HG03439 (cell line): Measurements from ENCODE around the gene SLC35F1.
"Not testable (repeated sequence)": the region's sequence is repeated elsewhere in the genome, so short reads cannot be mapped to it uniquely, and the experiment has no call there.

ENCODE experiments used
- ATAC-seq: cut with Tn5 transposase; IDR thresholded peaks from one replicate; pipeline ENCODE4 v1.9.1; 2021; ENCODE audit warnings: mild to moderate bottlenecking, moderate library complexity; ENCODE audit not compliant: unreplicated experiment

Gene SLC35F1

GRCh38 chr6:117989086-117989485 is 82.0 kb downstream of the SLC35F1 start:
- ATAC-seq = no peak

- ATAC-seq = no peak
Measured at GRCh38 chr6:117990151-117990550, 83.1 kb downstream of the SLC35F1 start.

GRCh38 chr6:117992856-117993255 is 85.8 kb downstream of the SLC35F1 start:
- ATAC-seq = no peak

GRCh38 chr6:118012944-118013343 is 105.9 kb downstream of the SLC35F1 start:
- no peak for ATAC-seq

- no peak for ATAC-seq
Measured at GRCh38 chr6:118016532-118016931, 109.5 kb downstream of the SLC35F1 start.

GRCh38 chr6:118017301-118017848 is 110.3 kb downstream of the SLC35F1 start:
- no peak for ATAC-seq

GRCh38 chr6:118023771-118024170 is 116.7 kb downstream of the SLC35F1 start:
- no peak for ATAC-seq

- no peak for ATAC-seq
Measured at GRCh38 chr6:118029967-118030366, 122.9 kb downstream of the SLC35F1 start.

- ATAC-seq = not testable (repeated sequence)
Measured at GRCh38 chr6:118037479-118037878, 130.4 kb downstream of the SLC35F1 start.

GRCh38 chr6:118042855-118043254 is 135.8 kb downstream of the SLC35F1 start:
- no peak for ATAC-seq

GRCh38 chr6:118044275-118044674 is 137.2 kb downstream of the SLC35F1 start:
- ATAC-seq = no peak

- ATAC-seq = no peak
Measured at GRCh38 chr6:118054082-118054481, 147.0 kb downstream of the SLC35F1 start.

- ATAC-seq = no peak
Measured at GRCh38 chr6:118061666-118062065, 154.6 kb downstream of the SLC35F1 start.

- no peak for ATAC-seq
Measured at GRCh38 chr6:118080547-118080946, 173.5 kb downstream of the SLC35F1 start.

- no peak for ATAC-seq
Measured at GRCh38 chr6:118083711-118084110, 176.6 kb downstream of the SLC35F1 start.

- no peak for ATAC-seq
Measured at GRCh38 chr6:118085665-118086064, 178.6 kb downstream of the SLC35F1 start.

GRCh38 chr6:118086159-118086558 is 179.1 kb downstream of the SLC35F1 start:
- ATAC-seq = no peak

- ATAC-seq = no peak
Measured at GRCh38 chr6:118092086-118092485, 185.0 kb downstream of the SLC35F1 start.

- no peak for ATAC-seq
Measured at GRCh38 chr6:118097576-118097975, 190.5 kb downstream of the SLC35F1 start.

- no peak for ATAC-seq
Measured at GRCh38 chr6:118100717-118101116, 193.7 kb downstream of the SLC35F1 start.

GRCh38 chr6:118101220-118101619 is 194.2 kb downstream of the SLC35F1 start:
- no peak for ATAC-seq

GRCh38 chr6:118101831-118102345 is 194.8 kb downstream of the SLC35F1 start:
- ATAC-seq = no peak

- no peak for ATAC-seq
Measured at GRCh38 chr6:118102401-118102800, 195.3 kb downstream of the SLC35F1 start.
